Neuronal stem cell (in vitro differentiated cells): ENCODE measurements around the gene HIPK2.

ENCODE experiments used
- DNase-seq: peaks from one replicate; pipeline ENCODE4 v3.0.0-alpha.2; 2013; ENCODE audit warnings: low spot score
- H2AFZ ChIP-seq: one replicate; pipeline ENCODE4 v1.6.1; 2013; ENCODE audit warnings: mild to moderate bottlenecking, low read length, inconsistent platforms
- H2AK5ac ChIP-seq: 2 replicates; pipeline ENCODE4 v1.6.1; 2013; ENCODE audit warnings: low read depth, mild to moderate bottlenecking, inconsistent platforms, low read length, moderate library complexity, mixed read lengths
- H2BK120ac ChIP-seq: 2 replicates; pipeline ENCODE4 v1.6.1; 2013; ENCODE audit warnings: low read depth, mild to moderate bottlenecking, inconsistent platforms, low read length, moderate library complexity, mixed read lengths
- H2BK12ac ChIP-seq: one replicate; pipeline ENCODE4 v1.6.1; 2013; ENCODE audit warnings: low read length, inconsistent platforms
- H2BK15ac ChIP-seq: 2 replicates; pipeline ENCODE4 v1.6.1; 2013; ENCODE audit warnings: mild to moderate bottlenecking, low read length, inconsistent platforms, mixed read lengths
- H2BK5ac ChIP-seq: one replicate; pipeline ENCODE4 v1.6.1; 2013; ENCODE audit warnings: inconsistent platforms, mild to moderate bottlenecking, low read length, moderate library complexity
- H3K14ac ChIP-seq: one replicate; pipeline ENCODE4 v1.6.1; 2013; ENCODE audit warnings: low read length, inconsistent platforms
- H3K18ac ChIP-seq: 2 replicates; pipeline ENCODE4 v1.6.1; 2013; ENCODE audit warnings: low read length, inconsistent platforms
- H3K23ac ChIP-seq: 2 replicates; pipeline ENCODE4 v1.6.1; 2013; ENCODE audit warnings: low read depth, mild to moderate bottlenecking, mixed read lengths, low read length, inconsistent platforms; ENCODE audit not compliant: poor library complexity
- H3K27ac ChIP-seq: replicated peaks from 3 replicates; pipeline ENCODE4 v1.5.1; 2013; ENCODE audit warnings: low read length, inconsistent platforms
- H3K27me3 ChIP-seq, 3 experiments: 2 replicates each; pipeline ENCODE4 v1.6.1; 2013; ENCODE audit warnings: low read length in 3 of 3, mild to moderate bottlenecking in 2 of 3, inconsistent platforms in 1 of 3, low read depth in 1 of 3, mixed read lengths in 1 of 3, moderate library complexity in 1 of 3; ENCODE audit not compliant: control insufficient read depth in 3 of 3, insufficient read depth in 3 of 3
- H3K36me3 ChIP-seq, 2 donors: replicated peaks in 1 of 2; 2 replicates each; pipeline ENCODE4 v1.6.1; 2013; ENCODE audit warnings: low read length in 2 of 2; ENCODE audit not compliant: control insufficient read depth in 2 of 2, insufficient read depth in 2 of 2
- H3K4ac ChIP-seq: 2 replicates; pipeline ENCODE4 v1.6.1; 2013; ENCODE audit warnings: inconsistent platforms, mild to moderate bottlenecking, low read length, moderate library complexity
- H3K4me1 ChIP-seq, 2 donors: 1 replicate in 1 of 2; 2 replicates in 1 of 2; pipeline ENCODE4 v1.6.1; 2013; ENCODE audit warnings: low read length in 2 of 2, low read depth in 1 of 2; ENCODE audit not compliant: control insufficient read depth in 2 of 2, insufficient read depth in 1 of 2
- H3K4me2 ChIP-seq: one replicate; pipeline ENCODE4 v1.6.1; 2013; ENCODE audit warnings: mild to moderate bottlenecking, low read length, inconsistent platforms; ENCODE audit not compliant: insufficient read depth, poor library complexity, severe bottlenecking
- H3K4me3 ChIP-seq, 2 donors: 2 replicates each; pipeline ENCODE4 v1.5.1; 2013; ENCODE audit warnings: low read length in 2 of 2, mild to moderate bottlenecking in 2 of 2, inconsistent platforms in 1 of 2, moderate library complexity in 1 of 2
- H3K79me1 ChIP-seq: one replicate; pipeline ENCODE4 v1.6.1; 2013; ENCODE audit warnings: low read depth, mild to moderate bottlenecking, inconsistent platforms, low read length, moderate library complexity
- H3K9ac ChIP-seq: one replicate; pipeline ENCODE4 v1.6.1; 2013; ENCODE audit warnings: mild to moderate bottlenecking, low read depth, low read length, inconsistent platforms; ENCODE audit not compliant: poor library complexity
- H3K9me3 ChIP-seq, 2 donors: replicated peaks in 1 of 2; 2 replicates each; pipeline versions ENCODE3 to v1.6.1; 2013; ENCODE audit warnings: low read length in 2 of 2, mild to moderate bottlenecking in 2 of 2, inconsistent platforms in 1 of 2, low read depth in 1 of 2, mixed read lengths in 1 of 2, moderate library complexity in 1 of 2; ENCODE audit not compliant: control insufficient read depth in 2 of 2, insufficient read depth in 1 of 2
- H4K8ac ChIP-seq: one replicate; pipeline ENCODE4 v1.6.1; 2013; ENCODE audit warnings: low read depth, mild to moderate bottlenecking, inconsistent platforms, low read length, moderate library complexity
- H4K91ac ChIP-seq: one replicate; pipeline ENCODE4 v1.6.1; 2013; ENCODE audit warnings: low read length, low read depth, mild to moderate bottlenecking, inconsistent platforms; ENCODE audit not compliant: poor library complexity
- WGBS, 2 donors: extraction: QIAGEN DNeasy Blood & Tissue Kit; methylation state at CpG; one replicate each; pipeline ENCODE4 v1.1.7; 2013; ENCODE audit warnings: missing lambda C conversion rate in 2 of 2, mixed read lengths in 1 of 2; ENCODE audit not compliant: insufficient read length in 2 of 2, insufficient replicate concordance in 1 of 2; ENCODE audit errors: extremely low coverage in 2 of 2; 5-methylcytosine and 5-hydroxymethylcytosine counted together

The HIPK2 gene

DNA sequence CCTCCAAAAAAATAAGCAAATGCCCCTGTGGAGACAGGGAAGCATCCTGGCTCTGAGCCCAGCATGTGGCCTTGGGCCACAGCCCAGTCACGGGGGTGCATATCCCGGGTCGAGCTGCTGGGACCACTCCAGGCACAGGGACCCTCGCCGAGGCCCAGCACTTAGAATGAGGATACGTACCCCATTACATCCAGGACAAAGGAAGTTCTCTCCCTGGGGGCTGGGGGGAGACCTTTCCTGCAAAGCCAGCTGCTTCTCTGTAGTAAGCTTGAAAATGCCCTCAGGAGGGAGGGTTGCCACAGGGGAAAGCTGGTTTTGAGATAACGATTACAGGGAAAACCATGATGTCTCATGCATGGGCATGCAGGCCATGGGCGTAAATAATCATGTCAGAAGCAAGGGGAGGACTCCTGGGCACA is 75.5 kb downstream of the HIPK2 start:
- no peak overlapping the region for H2AFZ ChIP-seq
- no peak overlapping the region for H3K18ac ChIP-seq
- H3K23ac ChIP-seq = no peak overlapping the region
- no peak overlapping the region for H3K27ac ChIP-seq
- H3K4me2 ChIP-seq = no peak overlapping the region
- no peaks in the 10 kb centered on the region for H3K27me3 ChIP-seq
- H3K4me3 ChIP-seq = no peak overlapping the region
- H3K14ac ChIP-seq = no peak overlapping the region
- no peak for DNase-seq
- H3K4ac ChIP-seq = no peak overlapping the region
- WGBS, 2 donors = no CpG with 5 or more reads among the region's 8 CpGs
- peaks cover 0 to 7% of the 10 kb centered on the region in 2 donors for H3K4me1 ChIP-seq
- H3K9ac ChIP-seq = no peak overlapping the region
- H3K79me1 ChIP-seq = peaks cover 8% of the 10 kb centered on the region
- H4K91ac ChIP-seq = no peak overlapping the region
- H2BK15ac ChIP-seq = no peak overlapping the region
- no peak overlapping the region for H2AK5ac ChIP-seq
- H2BK12ac ChIP-seq = no peak overlapping the region
- peaks cover 0 to 28% of the 10 kb centered on the region in 2 donors for H3K36me3 ChIP-seq
- H3K9me3 ChIP-seq = no peaks in the 10 kb centered on the region
- no peak overlapping the region for H2BK120ac ChIP-seq
- H2BK5ac ChIP-seq = no peak overlapping the region
- no peak overlapping the region for H4K8ac ChIP-seq

DNA sequence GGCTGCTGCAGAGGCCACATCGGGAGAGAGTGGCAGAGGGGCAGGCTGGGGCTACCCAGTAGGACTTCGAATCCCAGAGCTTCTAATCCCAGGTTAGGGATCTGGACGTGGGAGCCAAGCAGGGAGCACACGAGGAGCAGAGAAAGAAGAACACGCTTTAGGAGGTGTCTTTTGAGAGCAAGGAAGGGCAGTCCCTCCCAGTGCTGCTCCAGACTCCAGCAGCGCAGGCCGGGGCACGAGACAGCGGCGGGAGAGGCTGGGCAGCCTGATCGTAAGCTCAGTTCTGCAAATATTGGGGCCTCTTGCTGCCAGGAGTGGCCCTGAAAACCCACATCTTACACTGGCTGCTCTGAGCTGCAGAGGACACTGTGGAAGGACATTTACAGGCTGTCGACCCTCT is 75.9 kb downstream of the HIPK2 start:
- Histone ChIP-seq H2BK12ac (no peak overlapping the region), H3K18ac (no peak overlapping the region), H4K91ac (no peak overlapping the region), H3K4ac (no peak overlapping the region), H3K4me2 (no peak overlapping the region), H3K9ac (no peak overlapping the region), H3K9me3 (no peaks in the 10 kb centered on the region), H3K4me3 (no peak overlapping the region), H2BK5ac (no peak overlapping the region), H3K4me1 (peaks cover 0 to 7% of the 10 kb centered on the region in 2 donors), H3K14ac (no peak overlapping the region), H3K36me3 (peaks cover 0 to 25% of the 10 kb centered on the region in 2 donors), H3K79me1 (peaks cover 8% of the 10 kb centered on the region), H2AK5ac (no peak overlapping the region), H3K23ac (peak overlapping the region; percentile 1), H3K27ac (no peak overlapping the region), H2BK15ac (no peak overlapping the region), H4K8ac (no peak overlapping the region), H3K27me3 (no peaks in the 10 kb centered on the region), H2AFZ (no peak overlapping the region), H2BK120ac (no peak overlapping the region)
- DNase-seq = no peak
- no CpG with 5 or more reads among the region's 12 CpGs for WGBS, 2 donors

DNA sequence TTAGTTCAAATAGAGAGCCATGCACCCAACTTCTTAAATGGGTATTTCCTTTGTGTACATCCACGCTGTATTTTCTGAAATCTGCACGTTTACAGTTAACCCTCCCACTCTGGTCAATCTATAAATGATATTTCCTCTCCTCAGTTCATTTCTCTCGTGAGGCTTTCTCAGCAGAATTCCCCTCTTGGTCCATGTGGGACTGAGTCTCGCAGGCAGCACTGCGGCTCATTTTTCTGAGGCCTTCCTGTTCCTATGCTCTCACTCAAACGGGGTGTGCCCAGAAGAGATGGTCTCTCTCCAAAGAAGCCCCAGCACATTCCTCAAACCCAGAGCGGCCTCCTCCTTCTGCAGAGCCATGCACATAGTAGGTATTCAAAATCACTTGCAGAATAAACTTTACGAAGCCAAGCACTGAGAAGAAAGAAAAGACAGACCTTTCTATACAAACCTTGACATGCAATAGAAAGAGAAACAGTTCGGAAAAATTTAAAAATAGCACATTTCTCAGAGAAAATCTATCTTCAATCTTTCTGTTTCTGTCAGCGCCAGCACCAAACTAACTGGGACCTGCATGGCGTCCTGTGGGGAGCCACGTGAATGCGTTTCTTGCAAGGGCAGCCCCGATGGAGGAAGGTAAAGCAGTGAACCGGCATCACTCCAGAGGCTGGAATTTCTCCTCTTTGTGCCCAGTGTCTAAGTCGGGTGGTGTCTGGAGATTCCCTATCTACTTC is 77.1 kb downstream of the HIPK2 start:
- Histone ChIP-seq H3K4ac (no peak overlapping the region), H3K18ac (no peak overlapping the region), H2BK5ac (no peak overlapping the region), H2BK120ac (no peak overlapping the region), H3K27ac (no peak overlapping the region), H2BK12ac (no peak overlapping the region), H2AK5ac (no peak overlapping the region), H2BK15ac (no peak overlapping the region), H4K8ac (no peak overlapping the region), H2AFZ (no peak overlapping the region), H3K27me3 (no peaks in the 10 kb centered on the region), H3K36me3 (peaks cover 0 to 18% of the 10 kb centered on the region in 2 donors), H4K91ac (no peak overlapping the region), H3K9me3 (no peaks in the 10 kb centered on the region), H3K14ac (no peak overlapping the region), H3K4me1 (peaks cover 0 to 2% of the 10 kb centered on the region in 2 donors), H3K23ac (no peak overlapping the region), H3K4me2 (no peak overlapping the region), H3K79me1 (peaks cover 8% of the 10 kb centered on the region), H3K9ac (no peak overlapping the region), H3K4me3 (no peak overlapping the region)
- no peak for DNase-seq
- no CpG with 5 or more reads among the region's 16 CpGs for WGBS, 2 donors

DNA sequence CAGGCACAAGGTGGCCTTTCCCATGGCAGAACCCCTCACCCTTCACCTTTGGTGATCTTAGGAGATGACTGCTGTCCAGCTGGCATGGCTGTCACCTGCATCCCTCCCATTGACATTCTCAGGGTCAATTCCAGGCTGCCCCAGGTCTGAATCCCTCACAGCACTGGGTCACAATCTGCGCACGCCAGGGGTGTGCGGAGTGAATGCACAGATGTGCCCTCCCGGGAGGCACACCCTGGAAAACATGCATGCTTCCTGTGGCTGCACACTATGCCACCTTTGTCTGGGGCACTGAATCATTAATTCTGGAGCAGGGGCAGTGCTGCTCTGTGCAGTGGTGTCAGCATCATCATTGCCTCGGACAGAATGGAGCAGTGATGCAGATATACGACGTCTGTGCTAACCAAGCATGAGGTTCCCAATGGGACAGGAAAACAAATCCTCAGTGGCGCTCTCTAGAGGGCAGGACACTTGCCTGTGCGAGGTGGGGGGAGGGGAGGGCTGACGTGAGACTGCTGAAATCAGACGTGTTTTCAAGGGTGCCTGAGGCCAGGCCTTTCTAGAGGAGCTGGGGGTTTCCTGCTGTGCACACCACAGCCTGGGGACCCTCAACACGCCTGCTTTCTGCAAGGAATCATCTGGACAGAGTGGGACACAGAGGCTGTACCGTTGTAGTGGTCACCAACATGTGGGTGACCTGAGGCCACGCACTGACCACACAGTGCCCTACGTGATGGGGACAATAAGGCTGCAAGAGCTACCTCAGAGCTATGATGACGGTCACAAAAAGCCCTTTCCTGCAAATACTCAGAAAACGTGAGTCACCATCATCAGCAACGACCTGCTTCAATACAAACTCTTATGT is 77.9 kb downstream of the HIPK2 start:
- Histone ChIP-seq H2BK12ac (no peak overlapping the region), H2BK5ac (no peak overlapping the region), H3K14ac (no peak overlapping the region), H2AFZ (no peak overlapping the region), H3K27me3 (no peaks in the 10 kb centered on the region), H3K4ac (no peak overlapping the region), H3K4me2 (no peak overlapping the region), H2AK5ac (no peak overlapping the region), H3K9me3 (no peaks in the 10 kb centered on the region), H2BK15ac (no peak overlapping the region), H3K27ac (no peak overlapping the region), H3K4me1 (peaks cover 0 to 2% of the 10 kb centered on the region in 2 donors), H4K8ac (no peak overlapping the region), H4K91ac (no peak overlapping the region), H3K4me3 (peak overlapping the region in 1 of 2 donors; percentile 1), H3K79me1 (peaks cover 8% of the 10 kb centered on the region), H2BK120ac (no peak overlapping the region), H3K23ac (no peak overlapping the region), H3K36me3 (peaks cover 0 to 14% of the 10 kb centered on the region in 2 donors), H3K18ac (no peak overlapping the region), H3K9ac (no peak overlapping the region)
- no CpG with 5 or more reads among the region's 18 CpGs for WGBS, 2 donors
- DNase-seq = no peak
